VCaP (cell line): Measurements from ENCODE around the gene NYNRIN.
"Not testable (repeated sequence)": the region's sequence is repeated elsewhere in the genome, so short reads cannot be mapped to it uniquely, and the experiment has no call there.

Source experiments
- H3K27ac ChIP-seq: fragments of 450-650 bp; 2 replicates; pipeline ENCODE4 v1.5.1; 2017
- TF ChIP-seq, protein P1 (sequence below): fragments of 450-650 bp; conservative IDR thresholded peaks from 2 replicates; pipeline ENCODE4 v1.5.1; 2017; ENCODE audit warnings: mild to moderate bottlenecking, moderate library complexity

NYNRIN gene

DNA sequence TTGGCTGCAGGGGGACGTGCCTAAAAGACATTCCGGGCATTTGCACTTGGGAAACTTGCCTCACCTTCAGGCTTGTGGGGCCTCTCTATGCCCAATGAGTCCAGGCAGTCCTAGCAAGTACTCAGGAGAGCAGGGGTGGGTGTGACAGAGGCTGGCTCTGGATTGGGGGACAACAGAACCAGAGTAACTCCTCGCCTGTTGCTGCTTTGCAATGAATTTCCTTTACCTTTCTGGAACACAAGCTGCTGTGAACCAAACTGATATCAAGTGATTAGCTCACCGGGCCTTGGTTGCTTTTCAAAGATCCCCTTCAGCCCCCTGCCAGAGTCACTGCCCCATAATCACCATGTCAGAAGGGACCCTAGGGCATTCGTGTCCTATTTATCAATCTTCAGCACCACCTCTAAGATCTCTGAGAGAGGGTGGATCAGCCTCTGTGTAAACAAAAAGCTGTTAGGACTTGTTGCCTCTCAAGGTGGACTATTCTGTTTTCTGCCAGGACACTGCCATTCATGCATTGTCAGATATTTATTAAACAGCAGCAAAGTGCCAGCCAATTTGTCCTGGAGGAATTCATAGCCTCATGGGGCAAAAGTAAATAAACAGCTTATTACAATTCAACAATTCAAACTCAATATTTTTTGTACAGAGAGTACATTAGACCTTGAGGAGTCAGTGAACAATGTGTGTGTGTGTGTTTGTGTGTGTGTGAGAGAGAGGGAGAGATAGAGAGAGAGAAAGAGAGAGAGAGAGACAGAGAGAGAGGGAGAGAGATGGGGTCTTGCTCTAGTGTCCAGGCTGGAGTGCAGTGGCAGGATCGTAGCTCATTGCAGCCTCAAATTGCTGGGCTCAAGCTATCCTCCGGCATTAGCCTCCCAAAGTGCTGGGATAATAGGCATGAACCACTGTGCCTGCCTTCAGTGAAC is 19.6 kb upstream of the NYNRIN start:
- no peak overlapping the region for H3K27ac ChIP-seq
- TF ChIP-seq, protein P1, sequence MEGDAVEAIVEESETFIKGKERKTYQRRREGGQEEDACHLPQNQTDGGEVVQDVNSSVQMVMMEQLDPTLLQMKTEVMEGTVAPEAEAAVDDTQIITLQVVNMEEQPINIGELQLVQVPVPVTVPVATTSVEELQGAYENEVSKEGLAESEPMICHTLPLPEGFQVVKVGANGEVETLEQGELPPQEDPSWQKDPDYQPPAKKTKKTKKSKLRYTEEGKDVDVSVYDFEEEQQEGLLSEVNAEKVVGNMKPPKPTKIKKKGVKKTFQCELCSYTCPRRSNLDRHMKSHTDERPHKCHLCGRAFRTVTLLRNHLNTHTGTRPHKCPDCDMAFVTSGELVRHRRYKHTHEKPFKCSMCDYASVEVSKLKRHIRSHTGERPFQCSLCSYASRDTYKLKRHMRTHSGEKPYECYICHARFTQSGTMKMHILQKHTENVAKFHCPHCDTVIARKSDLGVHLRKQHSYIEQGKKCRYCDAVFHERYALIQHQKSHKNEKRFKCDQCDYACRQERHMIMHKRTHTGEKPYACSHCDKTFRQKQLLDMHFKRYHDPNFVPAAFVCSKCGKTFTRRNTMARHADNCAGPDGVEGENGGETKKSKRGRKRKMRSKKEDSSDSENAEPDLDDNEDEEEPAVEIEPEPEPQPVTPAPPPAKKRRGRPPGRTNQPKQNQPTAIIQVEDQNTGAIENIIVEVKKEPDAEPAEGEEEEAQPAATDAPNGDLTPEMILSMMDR, result no peak

DNA sequence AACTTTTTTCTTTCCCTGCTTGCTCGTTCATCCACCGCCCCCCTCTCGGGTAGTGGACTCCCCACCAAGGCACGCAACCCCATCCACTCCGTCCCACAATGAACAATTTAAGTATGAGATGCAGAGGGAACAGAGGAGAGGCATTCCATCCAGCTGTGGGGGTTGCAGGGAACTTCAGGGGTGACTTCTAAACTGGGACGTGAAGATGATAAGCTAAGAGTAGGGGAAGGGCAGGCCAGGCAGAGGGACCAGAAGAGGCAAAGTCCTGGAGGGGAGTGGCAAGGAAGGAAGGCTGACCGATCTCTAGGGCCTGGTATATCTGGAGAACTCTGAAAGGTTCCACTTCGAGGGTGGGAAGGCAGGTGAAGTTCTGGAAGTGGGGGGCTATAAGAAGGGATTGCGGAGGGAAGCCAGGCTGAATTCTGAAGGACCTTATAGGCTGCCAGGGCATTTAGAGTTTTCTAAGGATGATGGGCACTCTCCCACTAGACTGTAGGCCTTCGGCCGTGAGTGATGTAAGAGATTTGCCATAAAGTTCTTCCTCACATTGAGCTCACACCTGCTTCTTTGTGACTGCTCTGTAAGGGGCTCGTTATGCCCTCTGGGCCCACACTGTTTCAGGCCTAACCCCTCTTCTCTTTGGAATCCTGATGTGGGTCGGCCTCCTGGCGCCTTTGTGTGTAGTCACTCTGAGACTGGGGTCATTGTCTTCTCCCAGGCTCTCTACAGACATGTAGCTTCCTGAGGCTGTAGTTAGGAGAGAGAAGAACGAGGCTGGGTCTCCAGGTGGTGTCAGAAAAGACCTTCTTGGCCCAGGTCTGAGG is 18.7 kb upstream of the NYNRIN start:
- H3K27ac ChIP-seq, result no peak overlapping the region
- TF ChIP-seq, protein P1, result no peak

DNA sequence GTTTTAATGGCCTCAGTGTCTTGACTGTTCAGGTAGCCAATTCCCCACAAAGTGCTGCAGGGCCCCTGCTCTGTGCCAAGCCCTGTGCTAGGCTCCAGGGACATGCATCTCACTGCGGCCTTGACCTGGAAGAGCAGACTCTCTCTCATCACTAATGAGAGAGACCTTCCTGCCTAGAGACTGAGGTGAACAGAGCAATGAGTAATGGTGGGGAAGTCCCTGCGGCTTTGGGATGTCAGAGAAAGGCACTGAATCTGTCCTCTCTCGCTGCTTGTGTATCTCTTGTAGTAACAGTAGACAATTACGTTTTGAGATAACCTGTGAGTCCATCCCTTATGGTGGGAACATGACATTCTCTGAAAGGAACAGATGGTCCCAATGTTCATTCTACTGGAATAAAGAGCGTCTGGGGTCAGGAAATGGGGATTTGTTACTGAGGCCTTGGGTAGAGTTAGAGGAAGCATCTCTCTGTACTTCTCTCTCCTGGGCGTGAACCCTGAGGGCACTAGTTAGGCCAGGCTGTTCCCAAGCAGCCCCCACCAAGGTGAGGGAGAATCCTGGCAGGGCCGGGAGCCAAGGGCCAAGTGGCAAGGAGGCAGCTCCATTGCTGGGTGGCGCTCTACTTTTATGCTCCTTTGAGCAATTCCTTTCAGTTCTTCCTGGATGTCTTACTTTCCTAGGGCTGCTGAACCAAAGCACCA is 17.3 kb upstream of the NYNRIN start:
- H3K27ac ChIP-seq, result no peak overlapping the region
- TF ChIP-seq, protein P1, result no peak

DNA sequence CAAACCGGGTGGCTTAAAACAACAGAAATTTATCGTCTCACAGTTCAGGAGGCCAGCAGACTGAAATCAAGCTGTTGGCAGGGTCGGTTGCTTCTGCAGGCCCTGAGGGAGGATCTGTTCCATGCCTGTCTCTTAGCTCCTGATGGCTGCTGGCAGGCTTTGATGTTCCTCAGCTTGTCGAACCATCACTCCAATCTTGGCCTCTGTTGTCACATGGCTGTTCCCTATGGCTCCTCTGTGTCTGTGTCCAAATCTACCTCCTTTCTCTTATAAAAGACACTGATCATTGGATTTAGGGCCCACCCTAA is 16.8 kb upstream of the NYNRIN start:
- no peak overlapping the region for H3K27ac ChIP-seq
- TF ChIP-seq, protein P1, result no peak

DNA sequence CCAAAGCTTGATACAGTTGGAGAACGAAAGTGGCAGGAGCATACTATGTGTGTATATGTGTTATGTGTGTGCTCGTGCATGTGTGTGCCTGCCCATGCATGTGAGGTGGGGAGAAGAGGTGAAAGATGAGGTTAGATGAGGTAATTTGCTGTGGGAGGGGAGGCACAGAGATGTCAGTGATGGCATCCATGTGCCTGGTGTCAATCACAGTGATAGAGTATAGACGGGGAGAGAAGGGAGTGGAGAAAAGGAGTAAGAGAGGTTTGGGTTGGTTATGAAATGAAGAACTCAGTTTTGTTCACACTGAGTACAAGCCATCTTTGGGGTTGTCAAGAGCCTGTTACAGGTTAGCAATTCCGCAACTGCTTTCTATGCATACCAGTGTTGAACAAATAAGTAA is 14.6 kb upstream of the NYNRIN start:
- H3K27ac ChIP-seq, result no peak overlapping the region
- TF ChIP-seq, protein P1, result no peak

DNA sequence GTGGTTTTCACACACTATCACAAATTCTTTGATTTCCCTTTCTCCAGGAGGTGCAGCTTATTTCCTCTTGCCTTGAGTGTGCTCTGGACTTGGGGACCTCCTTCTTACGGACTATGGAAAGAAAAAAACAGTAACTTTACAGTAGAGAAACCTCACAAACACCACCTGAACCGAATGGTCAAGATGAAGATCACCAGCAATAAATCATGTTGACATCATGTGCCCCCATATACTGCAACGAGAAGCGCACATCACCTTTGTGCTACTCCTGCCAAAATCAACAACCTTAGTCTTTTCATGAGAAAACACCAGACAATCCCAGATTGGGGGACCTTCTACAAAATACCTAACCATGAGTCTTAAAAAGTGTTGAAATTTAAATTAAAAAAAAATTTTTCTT is 13.3 kb upstream of the NYNRIN start:
- TF ChIP-seq, protein P1, result no peak
- H3K27ac ChIP-seq, result no peak overlapping the region

DNA sequence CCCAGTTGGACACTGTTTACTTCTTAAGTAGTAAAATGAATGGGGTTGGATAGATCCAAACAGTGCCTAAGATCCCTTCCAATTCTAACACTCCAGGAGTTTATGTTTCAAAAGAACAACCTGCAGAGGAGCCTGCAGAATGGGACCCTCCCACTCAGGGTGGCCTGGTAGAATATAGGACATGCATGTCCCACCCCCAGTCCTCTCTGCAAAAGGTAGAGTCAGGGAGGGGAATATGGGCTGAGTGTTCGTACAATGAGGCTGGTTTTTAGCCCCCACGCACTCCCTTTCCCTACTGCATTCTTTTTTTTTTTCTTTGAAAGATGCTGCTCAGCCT is 11.8 kb upstream of the NYNRIN start:
- TF ChIP-seq, protein P1, result no peak
- no peak overlapping the region for H3K27ac ChIP-seq

DNA sequence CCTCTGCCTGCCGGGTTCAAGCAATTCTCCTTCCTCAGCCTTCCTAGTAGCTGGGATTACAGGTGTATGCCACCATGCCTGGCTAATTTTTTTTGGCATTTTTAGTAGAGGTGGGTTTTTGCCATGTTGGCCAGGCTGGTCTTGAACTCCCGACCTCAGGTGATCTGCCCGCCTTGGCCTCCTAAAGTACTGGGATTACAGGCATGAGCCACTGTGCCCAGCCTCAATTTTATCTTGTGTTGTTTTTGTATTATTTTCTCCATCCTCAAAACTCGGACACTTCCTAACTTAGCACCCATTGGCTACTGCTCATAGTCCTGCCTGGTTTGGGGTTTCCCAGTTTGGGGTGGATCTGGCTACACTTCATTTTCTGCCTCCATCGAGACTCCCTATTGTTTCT is 11.2 kb upstream of the NYNRIN start:
- not testable (repeated sequence) for H3K27ac ChIP-seq
